ENCODE results near the gene NPC1. TPM values are rescaled to one million over a fixed set of nuclear protein-coding genes. Genes with fewer than 3 reads are reported as not detected.

NPC1 gene
- total and polyA plus RNA-seq, 2 donors (not counting 3 experiments of a cell fraction or from before 2014, with no cell fraction given) = 40.6 to 45.2 TPM

DNA sequence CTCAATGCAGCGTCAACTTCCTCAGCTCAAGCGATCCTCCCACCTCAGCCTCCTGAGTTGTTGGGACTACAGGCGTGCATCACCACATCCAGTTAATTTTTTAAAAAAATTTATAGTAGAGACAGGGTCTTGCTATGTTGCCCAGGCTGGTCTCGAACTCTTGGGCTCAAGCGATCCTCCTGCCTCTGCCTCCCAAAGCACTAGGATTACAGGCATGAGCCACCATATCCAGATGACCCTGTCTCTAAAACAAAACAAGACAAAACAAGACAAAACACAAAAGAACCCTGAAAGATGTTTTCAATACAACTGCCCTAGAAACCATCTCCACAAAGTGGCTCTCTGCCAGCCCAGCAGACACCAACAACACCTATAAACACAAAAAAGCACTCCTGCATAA, 45.0 kb upstream of the NPC1 start:
- dilution Hi-C loops (cut with MboI; ENCODE audit: extremely low pct_ligation_motif_present, low sequenced_read_pairs) (no loop called here), intact Hi-C loops (cut with micrococcal nuclease) (no loop called here)
- BruUV-seq (replicated peaks) = no TSS peak
- H3K27me3 ChIP-seq (ENCODE audit: control insufficient read depth in 2 of 2, insufficient read depth in 2 of 2, low read length in 2 of 2) = peaks cover 0 to 4% of the 10 kb centered on the region in 2 experiments
- ChIA-PET CTCF (interaction anchor here (0.7 to 2.3 kb wide), 4 partner anchors 9 to 72 kb away, joined by 3 to 8 read pairs (median 6); no protein-coding TSS in a partner anchor), POLR2A (no interaction called here)
- H3K4me1 ChIP-seq (ENCODE audit: control insufficient read depth, extremely low read depth, insufficient read depth, low read length) = peaks cover 16% of the 10 kb centered on the region
- no peak for DNase-seq (ENCODE audit: low read depth, low spot score)
- no peaks in the 10 kb centered on the region for H3K9me1 ChIP-seq (replicated peaks; ENCODE audit: control insufficient read depth, extremely low read depth, insufficient read depth, low read length)
- peak overlapping the region; percentile 30 for H2AFZ ChIP-seq (ENCODE audit: low read depth, low read length)
- TF ChIP-seq JUN (IDR thresholded peaks at IDR 0.05; ENCODE audit: borderline replicate concordance, insufficient read depth, insufficient read length, low read depth) = no peak
- TF ChIP-seq GATA2 (IDR thresholded peaks at IDR 0.05; ENCODE audit: insufficient read depth, insufficient read length, low read depth, low read length) = no peak
- TF ChIP-seq EZH2 (IDR thresholded peaks at IDR 0.05; ENCODE audit: borderline replicate concordance, low read depth, low read length, severe bottlenecking) = no peak
- no peak for TF ChIP-seq POLR2AphosphoS5 (IDR thresholded peaks at IDR 0.05; ENCODE audit: insufficient read depth, low read depth, low read length)
- TF ChIP-seq MYC (IDR thresholded peaks at IDR 0.05; ENCODE audit: low read depth, low read length) = no peak
- TF ChIP-seq, protein P1, sequence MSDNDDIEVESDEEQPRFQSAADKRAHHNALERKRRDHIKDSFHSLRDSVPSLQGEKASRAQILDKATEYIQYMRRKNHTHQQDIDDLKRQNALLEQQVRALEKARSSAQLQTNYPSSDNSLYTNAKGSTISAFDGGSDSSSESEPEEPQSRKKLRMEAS (IDR thresholded peaks at IDR 0.05; ENCODE audit: insufficient read depth, insufficient read length) = no peak
- TF ChIP-seq POLR2A (IDR thresholded peaks at IDR 0.05; ENCODE audit: low read depth, low read length) = no peak
- TF ChIP-seq, protein P2, sequence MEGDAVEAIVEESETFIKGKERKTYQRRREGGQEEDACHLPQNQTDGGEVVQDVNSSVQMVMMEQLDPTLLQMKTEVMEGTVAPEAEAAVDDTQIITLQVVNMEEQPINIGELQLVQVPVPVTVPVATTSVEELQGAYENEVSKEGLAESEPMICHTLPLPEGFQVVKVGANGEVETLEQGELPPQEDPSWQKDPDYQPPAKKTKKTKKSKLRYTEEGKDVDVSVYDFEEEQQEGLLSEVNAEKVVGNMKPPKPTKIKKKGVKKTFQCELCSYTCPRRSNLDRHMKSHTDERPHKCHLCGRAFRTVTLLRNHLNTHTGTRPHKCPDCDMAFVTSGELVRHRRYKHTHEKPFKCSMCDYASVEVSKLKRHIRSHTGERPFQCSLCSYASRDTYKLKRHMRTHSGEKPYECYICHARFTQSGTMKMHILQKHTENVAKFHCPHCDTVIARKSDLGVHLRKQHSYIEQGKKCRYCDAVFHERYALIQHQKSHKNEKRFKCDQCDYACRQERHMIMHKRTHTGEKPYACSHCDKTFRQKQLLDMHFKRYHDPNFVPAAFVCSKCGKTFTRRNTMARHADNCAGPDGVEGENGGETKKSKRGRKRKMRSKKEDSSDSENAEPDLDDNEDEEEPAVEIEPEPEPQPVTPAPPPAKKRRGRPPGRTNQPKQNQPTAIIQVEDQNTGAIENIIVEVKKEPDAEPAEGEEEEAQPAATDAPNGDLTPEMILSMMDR (IDR thresholded peaks at IDR 0.05; ENCODE audit: extremely low read depth in 1 of 2, insufficient read depth in 1 of 2, low read depth in 1 of 2, low read length in 2 of 2) = no peak
- no peak for TF ChIP-seq FOS (IDR thresholded peaks at IDR 0.05; ENCODE audit: borderline replicate concordance, insufficient read depth, low read length)
- no peaks in the 10 kb centered on the region for H3K79me2 ChIP-seq (ENCODE audit: control insufficient read depth, insufficient read depth, low read length)
- no peak overlapping the region for H3K4me3 ChIP-seq (replicated peaks in 1 of 3; ENCODE audit: insufficient read depth in 1 of 3, low read depth in 1 of 3, low read length in 3 of 3)
- no peak for FAIRE-seq
- no peaks in the 10 kb centered on the region for H3K36me3 ChIP-seq (ENCODE audit: control insufficient read depth in 2 of 2, extremely low read depth in 1 of 2, insufficient read depth in 2 of 2, low read length in 2 of 2)
- H3K27ac ChIP-seq (ENCODE audit: insufficient read depth, low read depth, low read length) = no peak overlapping the region
- H3K9me3 ChIP-seq (replicated peaks; ENCODE audit: control insufficient read depth, insufficient read depth, low read length) = no peaks in the 10 kb centered on the region
- H4K20me1 ChIP-seq (replicated peaks; ENCODE audit: control insufficient read depth, extremely low read depth, insufficient read depth, low read length) = no peaks in the 10 kb centered on the region
- no peak overlapping the region for H3K4me2 ChIP-seq (ENCODE audit: insufficient read depth, low read length)
- H3K9ac ChIP-seq (replicated peaks; ENCODE audit: extremely low read depth, insufficient read depth, low read length) = no peak overlapping the region

Data from endothelial cell of umbilical vein (primary cell).